Tibial nerve (tissue), 4 donors: ENCODE data around the gene GPC3. TPM values are rescaled to one million over a fixed set of nuclear protein-coding genes. Genes with fewer than 3 reads are reported as not detected.

ENCODE experiments used
- DNase-seq, 2 donors: peaks; one replicate each; pipeline ENCODE4 v3.0.0-alpha.2; 2019; ENCODE audit warnings: low spot score in 2 of 2
- H3K27ac ChIP-seq, 4 donors: fragments of 200-600 bp; sonication (generic) in 3 of 4; one replicate each; pipeline ENCODE4 v1.5.1; 2017 to 2019; ENCODE audit warnings: mild to moderate bottlenecking in 1 of 4
- H3K27me3 ChIP-seq, 2 donors: fragments of 200-600 bp; sonication (generic) in 1 of 2; one replicate each; pipeline versions ENCODE4 v1.5.1 to v1.6.0; 2017 to 2019
- H3K36me3 ChIP-seq, 3 donors: fragments of 200-600 bp; sonication (generic); one replicate each; pipeline ENCODE4 v1.5.1; 2018 to 2019
- H3K4me1 ChIP-seq, 4 donors: fragments of 200-600 bp; sonication (generic) in 3 of 4; one replicate each; pipeline ENCODE4 v1.5.1; 2017 to 2019
- H3K4me3 ChIP-seq, 4 donors: fragments of 200-600 bp; sonication (generic) in 3 of 4; one replicate each; pipeline ENCODE4 v1.5.1; 2017 to 2019; ENCODE audit warnings: mild to moderate bottlenecking in 1 of 4, moderate library complexity in 1 of 4
- H3K9me3 ChIP-seq, 4 donors: fragments of 200-600 bp; sonication (generic) in 3 of 4; one replicate each; pipeline ENCODE4 v1.5.1; 2017 to 2019
- CTCF ChIP-seq, 5 experiments: fragments of 200-600 bp in 3 of 5; fragments of 450-650 bp in 2 of 5; sonication (generic) in 3 of 5; IDR thresholded peaks; one replicate each; pipeline ENCODE4 v1.5.1; 2016 to 2019; ENCODE audit warnings: antibody characterized with exemption in 5 of 5, mild to moderate bottlenecking in 3 of 5, moderate library complexity in 2 of 5
- EP300 ChIP-seq, 2 donors: sonication (generic); formaldehyde crosslinking; IDR thresholded peaks; one replicate each; pipeline ENCODE4 v1.6.1; 2017; ENCODE audit warnings: antibody characterized with exemption in 2 of 2, mild to moderate bottlenecking in 1 of 2
- POLR2A ChIP-seq, 2 donors: fragments of 450-650 bp; IDR thresholded peaks; one replicate each; pipeline ENCODE4 v1.6.1; 2017; ENCODE audit warnings: antibody characterized with exemption in 2 of 2, mild to moderate bottlenecking in 2 of 2, moderate library complexity in 2 of 2
- whole genome bisulfite sequencing, 2 donors: methylation state at CpG; one replicate each; pipeline ENCODE4 v1.1.5; 2018; 5-methylcytosine and 5-hydroxymethylcytosine counted together
- total RNA-seq, 4 donors: library from RNA; depleted of rRNA; stranded (reverse); fragments of >200 nt; gene quantifications; one replicate each; pipeline ENCODE4 v1.1.0, GENCODE V29; 2016

GPC3 gene
- total RNA-seq, 4 donors from 2014 or later, result 60.5 to 116 (median 72.8) TPM

GRCh38 chrX:133653358-133653757 is 332.0 kb downstream of the GPC3 start:
- Histone ChIP-seq H3K36me3 (no peaks in the 10 kb centered on the region), H3K27ac (no peak overlapping the region), H3K4me1 (peaks cover 0 to 15% (median 6%) of the 10 kb centered on the region in 4 donors), H3K9me3 (no peaks in the 10 kb centered on the region), H3K4me3 (no peak overlapping the region), H3K27me3 (no peaks in the 10 kb centered on the region)
- DNase-seq, result no peak
- TF ChIP-seq CTCF (IDR thresholded peaks at IDR 0.05), result no peak
- no peak for TF ChIP-seq POLR2A (IDR thresholded peaks at IDR 0.05)
- no peak for TF ChIP-seq EP300 (IDR thresholded peaks at IDR 0.05)
- WGBS, 2 donors, result 80 to 84% methylated on average over 2 of the region's 2 CpGs

- Histone ChIP-seq H3K4me1 (peaks cover 0 to 15% (median 6%) of the 10 kb centered on the region in 4 donors), H3K4me3 (no peak overlapping the region), H3K9me3 (no peaks in the 10 kb centered on the region), H3K36me3 (no peaks in the 10 kb centered on the region), H3K27me3 (no peaks in the 10 kb centered on the region), H3K27ac (no peak overlapping the region)
- no peak for DNase-seq
- no peak for TF ChIP-seq POLR2A (IDR thresholded peaks at IDR 0.05)
- TF ChIP-seq CTCF (IDR thresholded peaks at IDR 0.05), result no peak
- no peak for TF ChIP-seq EP300 (IDR thresholded peaks at IDR 0.05)
- 84 to 100% methylated on average over 1 of the region's 1 CpG for WGBS, 2 donors
These were observed 333.2 kb downstream of the GPC3 start for GRCh38 chrX:133652185-133652584.

- WGBS, 2 donors, result 6 to 36% methylated on average over 1 of the region's 1 CpG
- TF ChIP-seq EP300 (IDR thresholded peaks at IDR 0.05) (no peak), POLR2A (IDR thresholded peaks at IDR 0.05) (no peak), CTCF (IDR thresholded peaks at IDR 0.05) (no peak)
- H3K27me3 ChIP-seq, result no peaks in the 10 kb centered on the region
- H3K9me3 ChIP-seq, result no peaks in the 10 kb centered on the region
- H3K36me3 ChIP-seq, result no peaks in the 10 kb centered on the region
- no peak overlapping the region for H3K4me3 ChIP-seq
- H3K27ac ChIP-seq, result no peak overlapping the region
- peaks cover 0 to 4% (median under 1%) of the 10 kb centered on the region in 4 donors for H3K4me1 ChIP-seq
- DNase-seq, result no peak
These were observed 335.2 kb downstream of the GPC3 start for GRCh38 chrX:133650239-133650638.

- peaks cover 0 to 4% of the 10 kb centered on the region in 2 donors for H3K27me3 ChIP-seq
- H3K4me1 ChIP-seq, result no peaks in the 10 kb centered on the region
- no peak for DNase-seq
- H3K4me3 ChIP-seq, result no peak overlapping the region
- H3K27ac ChIP-seq, result no peak overlapping the region
- H3K9me3 ChIP-seq, result no peaks in the 10 kb centered on the region
- 79 to 88% methylated on average over 1 of the region's 1 CpG for WGBS, 2 donors
- H3K36me3 ChIP-seq, result no peaks in the 10 kb centered on the region
- no peak for TF ChIP-seq POLR2A (IDR thresholded peaks at IDR 0.05)
- no peak for TF ChIP-seq EP300 (IDR thresholded peaks at IDR 0.05)
These were observed 335.7 kb downstream of the GPC3 start for GRCh38 chrX:133649651-133650050.

- no peak overlapping the region for H3K4me3 ChIP-seq
- no peak overlapping the region for H3K27ac ChIP-seq
- no peak for TF ChIP-seq POLR2A (IDR thresholded peaks at IDR 0.05)
- TF ChIP-seq EP300 (IDR thresholded peaks at IDR 0.05), result no peak
- TF ChIP-seq CTCF (IDR thresholded peaks at IDR 0.05), result no peak
- no peak for DNase-seq
- WGBS, 2 donors, result 64 to 85% methylated on average over 4 of the region's 4 CpGs
- no peaks in the 10 kb centered on the region for H3K9me3 ChIP-seq
- H3K4me1 ChIP-seq, result no peaks in the 10 kb centered on the region
- H3K27me3 ChIP-seq, result peaks cover 0 to 5% of the 10 kb centered on the region in 2 donors
- no peaks in the 10 kb centered on the region for H3K36me3 ChIP-seq
These were observed 336.8 kb downstream of the GPC3 start for GRCh38 chrX:133648594-133648993.

- Histone ChIP-seq H3K27ac (peak overlapping the region in 2 of 4 donors; percentile 20 to 60), H3K9me3 (no peaks in the 10 kb centered on the region), H3K27me3 (peaks cover 0 to 5% of the 10 kb centered on the region in 2 donors), H3K4me3 (no peak overlapping the region), H3K4me1 (no peaks in the 10 kb centered on the region), H3K36me3 (no peaks in the 10 kb centered on the region)
- DNase-seq, result no peak
- TF ChIP-seq EP300 (IDR thresholded peaks at IDR 0.05), result no peak
- no peak for TF ChIP-seq POLR2A (IDR thresholded peaks at IDR 0.05)
- no peak for TF ChIP-seq CTCF (IDR thresholded peaks at IDR 0.05)
- 79 to 96% methylated on average over 3 of the region's 3 CpGs for WGBS, 2 donors
These were observed 338.7 kb downstream of the GPC3 start for GRCh38 chrX:133646719-133647116.
